Coronary artery (tissue), 2 donors: ENCODE data around the gene TTC7B.

Experiments used
- DNase-seq: peaks from one replicate; pipeline ENCODE4 v3.0.0-alpha.2; 2017; ENCODE audit warnings: low spot score
- H3K27ac ChIP-seq, 2 donors: fragments of 200-600 bp; sonication (generic); one replicate each; pipeline ENCODE4 v1.5.1; 2016 to 2019
- H3K4me3 ChIP-seq: fragments of 200-600 bp; sonication (generic); 2 replicates; pipeline ENCODE4 v1.5.1; 2016; ENCODE audit warnings: mild to moderate bottlenecking, moderate library complexity
- TF ChIP-seq, protein P1 (sequence below): fragments of 200-600 bp; sonication (generic); IDR thresholded peaks from one replicate; pipeline ENCODE4 v1.5.1; 2019; ENCODE audit warnings: antibody characterized with exemption

The TTC7B gene

GRCh38 chr14:90567991-90568390 is 248.2 kb downstream of the TTC7B start:
- no peak for DNase-seq
- peak overlapping the region; percentile 32 to 77 for H3K27ac ChIP-seq
- peak overlapping the region; percentile 15 for H3K4me3 ChIP-seq
- TF ChIP-seq, protein P1, sequence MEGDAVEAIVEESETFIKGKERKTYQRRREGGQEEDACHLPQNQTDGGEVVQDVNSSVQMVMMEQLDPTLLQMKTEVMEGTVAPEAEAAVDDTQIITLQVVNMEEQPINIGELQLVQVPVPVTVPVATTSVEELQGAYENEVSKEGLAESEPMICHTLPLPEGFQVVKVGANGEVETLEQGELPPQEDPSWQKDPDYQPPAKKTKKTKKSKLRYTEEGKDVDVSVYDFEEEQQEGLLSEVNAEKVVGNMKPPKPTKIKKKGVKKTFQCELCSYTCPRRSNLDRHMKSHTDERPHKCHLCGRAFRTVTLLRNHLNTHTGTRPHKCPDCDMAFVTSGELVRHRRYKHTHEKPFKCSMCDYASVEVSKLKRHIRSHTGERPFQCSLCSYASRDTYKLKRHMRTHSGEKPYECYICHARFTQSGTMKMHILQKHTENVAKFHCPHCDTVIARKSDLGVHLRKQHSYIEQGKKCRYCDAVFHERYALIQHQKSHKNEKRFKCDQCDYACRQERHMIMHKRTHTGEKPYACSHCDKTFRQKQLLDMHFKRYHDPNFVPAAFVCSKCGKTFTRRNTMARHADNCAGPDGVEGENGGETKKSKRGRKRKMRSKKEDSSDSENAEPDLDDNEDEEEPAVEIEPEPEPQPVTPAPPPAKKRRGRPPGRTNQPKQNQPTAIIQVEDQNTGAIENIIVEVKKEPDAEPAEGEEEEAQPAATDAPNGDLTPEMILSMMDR: no peak

DNA sequence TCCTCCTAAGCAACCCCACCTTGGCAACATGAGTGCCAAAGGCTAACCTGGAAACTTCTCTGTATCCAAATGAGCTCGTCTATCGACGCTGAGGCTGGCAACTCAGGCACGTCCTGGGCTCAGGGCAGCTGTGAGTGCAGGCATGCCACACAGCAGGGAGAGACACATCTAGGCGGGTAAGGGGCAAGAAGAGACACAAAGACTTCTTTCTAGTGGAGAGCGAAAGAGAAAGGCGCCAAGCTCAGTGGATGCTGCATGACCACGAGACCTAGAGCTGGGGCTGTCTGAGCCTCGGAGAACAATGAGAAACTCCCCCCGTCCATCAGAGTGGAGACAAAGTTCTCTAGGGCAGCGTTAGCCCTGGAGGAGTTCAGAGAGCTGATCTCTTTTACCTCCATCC is 249.0 kb downstream of the TTC7B start:
- H3K4me3 ChIP-seq: no peak overlapping the region
- no peak for DNase-seq
- H3K27ac ChIP-seq: no peak overlapping the region
- TF ChIP-seq, protein P1: no peak

- DNase-seq: no peak
- Histone ChIP-seq H3K4me3 (no peak overlapping the region), H3K27ac (no peak overlapping the region)
- TF ChIP-seq, protein P1: no peak
Observed at GRCh38 chr14:90566481-90566880, 249.7 kb downstream of the TTC7B start.

DNA sequence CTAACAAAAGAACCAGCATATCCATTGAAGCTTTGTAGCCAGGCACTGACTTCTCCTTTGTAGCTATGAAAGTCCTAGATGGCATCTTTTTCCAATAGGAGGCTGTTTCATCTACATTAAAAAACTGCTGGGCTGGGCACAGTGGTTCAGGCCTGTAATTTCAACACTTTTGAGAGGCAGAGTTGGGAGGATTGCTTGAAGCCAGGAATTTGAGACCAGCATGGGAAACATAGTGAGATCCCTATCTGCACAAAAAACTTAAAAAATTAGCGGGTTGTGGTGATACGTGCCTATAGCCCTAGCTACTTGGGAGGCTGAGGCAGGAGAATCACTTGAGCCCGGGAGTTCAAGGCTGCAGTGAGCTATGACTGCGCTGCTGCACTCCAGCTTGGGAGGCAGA is 251.7 kb downstream of the TTC7B start:
- DNase-seq: no peak
- TF ChIP-seq, protein P1: no peak
- no peak overlapping the region for H3K4me3 ChIP-seq
- H3K27ac ChIP-seq: no peak overlapping the region

DNA sequence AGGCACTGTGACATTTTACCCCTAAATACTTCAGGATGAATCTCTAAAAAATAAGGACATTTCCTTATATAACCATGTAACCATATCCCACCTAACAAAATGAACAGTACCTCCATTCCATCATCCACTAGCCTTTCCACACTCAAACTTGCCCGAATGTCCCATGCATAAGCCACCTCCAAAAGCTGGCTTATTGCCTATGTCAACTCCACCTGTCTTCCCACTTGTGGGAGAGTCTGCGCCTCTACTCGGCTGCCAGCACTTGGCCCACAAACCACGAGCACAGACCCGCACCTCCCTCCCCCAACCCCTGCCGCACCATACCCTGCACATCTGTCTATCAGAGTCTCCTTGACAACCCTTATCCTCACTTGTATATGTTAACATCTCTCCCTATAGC is 253.6 kb downstream of the TTC7B start:
- H3K4me3 ChIP-seq: no peak overlapping the region
- no peak for DNase-seq
- TF ChIP-seq, protein P1: no peak
- H3K27ac ChIP-seq: no peak overlapping the region

DNA sequence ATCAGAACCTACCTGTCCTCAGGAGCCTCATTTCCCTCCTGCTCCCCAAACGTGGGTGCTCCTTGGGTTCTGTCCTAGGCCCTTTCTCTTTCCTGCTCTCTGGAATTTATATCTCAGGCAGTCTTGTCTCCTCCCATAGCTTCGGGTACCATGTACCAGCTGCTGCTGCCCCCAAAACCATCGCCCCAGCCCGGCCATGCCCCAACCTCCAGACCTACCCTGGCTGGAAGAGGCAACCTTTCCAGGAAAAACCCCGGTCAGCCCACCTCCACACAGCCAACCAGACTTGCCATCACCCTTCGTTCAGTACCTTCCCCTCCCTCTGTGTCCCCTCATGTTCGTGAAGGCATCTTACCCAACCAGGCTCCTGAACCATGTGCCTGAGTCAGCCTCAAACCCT is 254.3 kb downstream of the TTC7B start:
- no peak for DNase-seq
- Histone ChIP-seq H3K27ac (no peak overlapping the region), H3K4me3 (no peak overlapping the region)
- TF ChIP-seq, protein P1: no peak

GRCh38 chr14:90560991-90561390 is 255.2 kb downstream of the TTC7B start:
- TF ChIP-seq, protein P1: no peak
- no peak for DNase-seq
- Histone ChIP-seq H3K4me3 (no peak overlapping the region), H3K27ac (no peak overlapping the region)
